Body of pancreas (tissue), 4 donors: ENCODE measurements around the gene DNAJC19.

ENCODE experiments used
- POLR2A ChIP-seq, 3 donors: fragments of 450-650 bp; IDR thresholded peaks; one replicate each; pipeline ENCODE4 v1.6.1; 2016; ENCODE audit warnings: antibody characterized with exemption in 3 of 3, mild to moderate bottlenecking in 2 of 3
- TF ChIP-seq, protein P1 (sequence below), 7 experiments: fragments of 450-650 bp in 4 of 7; fragments of 200-600 bp in 3 of 7; sonication (generic) in 3 of 7; IDR thresholded peaks; one replicate each; pipeline ENCODE4 v1.5.1; 2016 to 2019; ENCODE audit warnings: antibody characterized with exemption in 7 of 7

GRCh38 chr3:180962530-180962929 lies 27.0 kb downstream of the DNAJC19 start:
- TF ChIP-seq, protein P1, sequence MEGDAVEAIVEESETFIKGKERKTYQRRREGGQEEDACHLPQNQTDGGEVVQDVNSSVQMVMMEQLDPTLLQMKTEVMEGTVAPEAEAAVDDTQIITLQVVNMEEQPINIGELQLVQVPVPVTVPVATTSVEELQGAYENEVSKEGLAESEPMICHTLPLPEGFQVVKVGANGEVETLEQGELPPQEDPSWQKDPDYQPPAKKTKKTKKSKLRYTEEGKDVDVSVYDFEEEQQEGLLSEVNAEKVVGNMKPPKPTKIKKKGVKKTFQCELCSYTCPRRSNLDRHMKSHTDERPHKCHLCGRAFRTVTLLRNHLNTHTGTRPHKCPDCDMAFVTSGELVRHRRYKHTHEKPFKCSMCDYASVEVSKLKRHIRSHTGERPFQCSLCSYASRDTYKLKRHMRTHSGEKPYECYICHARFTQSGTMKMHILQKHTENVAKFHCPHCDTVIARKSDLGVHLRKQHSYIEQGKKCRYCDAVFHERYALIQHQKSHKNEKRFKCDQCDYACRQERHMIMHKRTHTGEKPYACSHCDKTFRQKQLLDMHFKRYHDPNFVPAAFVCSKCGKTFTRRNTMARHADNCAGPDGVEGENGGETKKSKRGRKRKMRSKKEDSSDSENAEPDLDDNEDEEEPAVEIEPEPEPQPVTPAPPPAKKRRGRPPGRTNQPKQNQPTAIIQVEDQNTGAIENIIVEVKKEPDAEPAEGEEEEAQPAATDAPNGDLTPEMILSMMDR (IDR thresholded peaks at IDR 0.05) = no peak
- TF ChIP-seq POLR2A (IDR thresholded peaks at IDR 0.05) = no peak
